Posterior vena cava (tissue), 2 donors: Measurements from ENCODE around the gene GSTM5. TPM values are rescaled to one million over a fixed set of nuclear protein-coding genes. Genes with fewer than 3 reads are reported as not detected.
"Not testable (repeated sequence)": the region's sequence is repeated elsewhere in the genome, so short reads cannot be mapped to it uniquely, and the experiment has no call there.

ENCODE experiments used
- DNase-seq: peaks from one replicate; pipeline ENCODE4 v3.0.0-alpha.2; 2020; ENCODE audit warnings: low spot score
- intact Hi-C, 2 donors: fragments of 100-400 bp; cut with DNase I; formaldehyde crosslinking; loops; one replicate each; pipeline versions ENCODE4 v1.14.1 to v1.14.2; 2022 to 2023
- long read RNA-seq, 2 donors: library from polyadenylated mRNA; unstranded; transcript quantifications; one replicate each; pipeline ENCODE4 v2.0.0, GENCODE V29; 2020 to 2021
- total RNA-seq, 2 donors: library from RNA; stranded (reverse); fragmentation: NEBNext Ultra II Directional; extraction: Animal tissue kit (Norgen Biotek cat#: 25700); gene quantifications; one replicate each; pipeline ENCODE4 v1.2.1, GENCODE V29; 2021
- donor health status: DM: yes; HTN: yes; CAD: no.
- donor health status: DM: yes; HTN: yes; CAD: no.

Gene GSTM5
- 10 to 100 TPM; 16.7 to 25.4 TPM for total RNA-seq
- long read RNA-seq, donor 1, partial matches to known transcripts: 0 of 9 reads
- long read RNA-seq, donor 1, other reads (novel, unspliced or antisense): 4 of 9 reads
- long read RNA-seq, donor 2, transcript GSTM5-201 (8 exons, 1,555 nt): major isoform, 21 of 33 reads
- long read RNA-seq, donor 2, partial matches to known transcripts: 0 of 33 reads
- long read RNA-seq, donor 2, other reads (novel, unspliced or antisense): 10 of 33 reads

DNA sequence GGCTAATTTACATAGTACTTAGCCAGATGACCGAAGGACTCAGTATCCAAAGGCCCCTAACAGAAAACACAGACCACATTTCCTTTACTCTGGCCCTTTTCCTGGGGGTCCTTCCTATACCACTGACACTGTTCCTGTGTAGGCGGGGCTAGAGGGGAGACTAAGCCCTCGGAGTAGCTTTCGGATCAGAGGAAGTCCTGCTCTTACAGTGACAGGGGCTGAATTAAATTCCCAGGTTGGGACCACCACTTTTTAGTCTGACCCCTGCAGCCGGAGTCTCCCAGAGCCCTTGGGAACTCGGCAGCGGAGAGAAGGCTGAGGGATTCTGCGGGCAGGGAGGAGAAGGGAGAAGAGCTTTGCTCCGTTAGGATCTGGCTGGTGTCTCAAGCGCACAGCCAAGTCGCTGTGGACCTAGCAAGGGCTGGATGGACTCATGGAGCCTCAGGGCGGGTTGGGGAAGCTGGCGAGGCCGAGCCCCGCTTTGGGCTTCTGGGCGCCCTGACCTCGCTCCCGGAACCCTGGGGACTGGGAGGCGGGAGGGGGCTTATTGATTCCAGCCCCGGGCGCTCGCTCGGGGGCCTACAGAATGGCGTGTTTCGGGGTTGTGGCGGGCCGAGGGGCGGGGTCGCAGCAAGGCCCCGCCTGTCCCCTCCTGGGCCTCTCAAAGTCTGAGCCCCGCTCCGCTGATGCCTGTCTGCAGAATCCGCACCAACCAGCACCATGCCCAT lies at the start of gene GSTM5:
GSTM5 (plus strand) TSS at position 659 of the 728 bp plus-strand sequence; CDS start at position 721, 62 bp downstream.
- DNase-seq: peak; percentile 76
- intact Hi-C loops: loop anchor here (10.0 kb wide), 2 partner anchors 47 to 53 kb away; partner anchors contain the start of genes EPS8L3 (in 1 of the 2) and GSTM2 (in 1 of the 2)

DNA sequence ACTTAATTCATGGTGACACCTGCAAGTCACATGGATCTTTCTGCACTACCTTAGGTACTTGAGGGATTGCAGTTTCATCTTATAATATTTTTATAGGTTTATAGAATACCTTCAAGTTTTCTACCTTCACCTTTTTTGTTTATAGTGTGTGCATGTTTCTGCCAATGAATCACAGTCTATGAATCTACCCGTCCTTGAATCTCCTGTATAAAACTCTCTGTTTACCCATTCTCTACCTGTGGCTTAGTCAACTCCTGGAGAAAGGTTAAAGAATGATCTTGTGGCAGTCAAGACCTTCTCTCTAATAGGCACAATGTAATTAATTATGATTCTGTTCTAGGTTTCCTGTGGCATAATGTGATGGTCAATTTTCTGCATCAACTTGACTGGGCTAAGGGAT lies 47.4 kb upstream of the GSTM5 start:
- intact Hi-C loops: loop anchor here in 1 of 2 donors (10.0 kb wide), 1 partner anchor 50 kb away; the partner anchor contains the start of gene GSTM5

DNA sequence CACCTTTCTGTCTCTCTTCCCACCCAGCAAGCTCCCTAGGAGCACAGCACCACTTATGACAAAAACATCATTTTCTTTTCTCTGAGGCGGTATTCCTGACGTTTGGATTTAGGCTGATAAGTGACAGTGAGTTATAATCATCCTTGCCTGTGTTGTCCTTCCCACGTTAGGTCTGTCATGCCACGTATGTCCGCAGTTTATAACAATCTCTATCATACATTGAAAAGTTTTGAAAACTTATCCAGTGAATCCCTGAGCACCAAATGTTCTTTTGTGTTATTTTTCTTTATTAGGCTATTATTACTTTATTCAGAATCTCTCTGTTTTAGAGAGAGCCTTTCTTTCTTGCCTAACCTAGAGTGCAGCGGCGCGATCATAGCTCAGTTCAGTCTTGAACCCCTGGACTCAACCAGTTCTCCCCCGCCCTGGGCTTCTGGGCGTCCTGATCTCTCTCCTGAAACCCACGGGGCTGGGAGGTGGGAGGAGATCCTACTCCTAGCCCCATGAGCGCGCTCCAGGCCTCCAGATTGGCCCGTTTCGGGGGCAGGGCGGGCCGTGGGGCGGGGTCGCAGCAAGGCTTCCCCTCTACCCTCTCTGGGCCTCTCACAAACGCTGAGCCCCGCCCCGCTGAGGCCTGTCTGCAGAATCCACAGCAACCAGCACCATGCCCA lies 44.5 kb upstream of the GSTM5 start, which contains the start of gene GSTM2:
GSTM2 (plus strand) TSS at position 606 of the 671 bp plus-strand sequence; CDS start at position 665, 59 bp downstream.
- intact Hi-C loops: loop anchor here in 1 of 2 donors (10.0 kb wide), 1 partner anchor 47 kb away; the partner anchor contains the start of gene GSTM5
- peak; percentile 96 for DNase-seq

More for the DNA sequence above, 47.4 kb upstream of the GSTM5 start:
- DNase-seq: no peak

DNA sequence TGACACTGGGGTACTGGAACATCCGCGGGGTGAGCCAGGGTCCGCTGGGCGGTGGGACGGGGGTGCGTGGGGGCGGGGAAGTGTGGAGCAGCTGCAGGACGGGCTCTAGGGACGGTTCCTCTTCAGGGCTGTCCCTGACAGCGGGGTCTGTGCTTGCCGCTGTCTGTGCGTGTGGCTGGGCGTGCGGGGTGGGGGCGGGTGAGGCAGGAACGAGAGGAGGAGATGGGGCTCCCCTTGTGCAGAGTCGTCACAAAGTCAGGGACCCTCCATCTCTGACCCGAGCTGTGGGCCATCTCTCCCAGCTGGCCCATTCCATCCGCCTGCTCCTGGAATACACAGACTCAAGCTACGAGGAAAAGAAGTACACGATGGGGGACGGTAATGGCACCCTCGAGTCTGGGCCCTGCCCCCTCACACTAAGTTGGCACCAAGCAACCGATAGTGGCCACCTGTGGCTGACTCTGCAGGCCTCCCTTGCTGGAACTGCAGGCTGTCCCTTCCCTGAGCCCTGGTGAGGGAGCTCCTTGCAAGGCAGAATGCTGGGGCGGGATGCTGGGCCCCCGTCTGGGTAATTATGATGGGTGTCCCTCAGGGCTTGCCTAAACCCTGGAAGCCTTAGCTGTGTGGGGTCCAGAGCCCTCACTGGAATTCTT lies 43.8 kb upstream of the GSTM5 start:
- intact Hi-C loops: loop anchor here in 1 of 2 donors (10.0 kb wide), 1 partner anchor 47 kb away; the partner anchor contains the start of gene GSTM5
- no peak for DNase-seq

DNA sequence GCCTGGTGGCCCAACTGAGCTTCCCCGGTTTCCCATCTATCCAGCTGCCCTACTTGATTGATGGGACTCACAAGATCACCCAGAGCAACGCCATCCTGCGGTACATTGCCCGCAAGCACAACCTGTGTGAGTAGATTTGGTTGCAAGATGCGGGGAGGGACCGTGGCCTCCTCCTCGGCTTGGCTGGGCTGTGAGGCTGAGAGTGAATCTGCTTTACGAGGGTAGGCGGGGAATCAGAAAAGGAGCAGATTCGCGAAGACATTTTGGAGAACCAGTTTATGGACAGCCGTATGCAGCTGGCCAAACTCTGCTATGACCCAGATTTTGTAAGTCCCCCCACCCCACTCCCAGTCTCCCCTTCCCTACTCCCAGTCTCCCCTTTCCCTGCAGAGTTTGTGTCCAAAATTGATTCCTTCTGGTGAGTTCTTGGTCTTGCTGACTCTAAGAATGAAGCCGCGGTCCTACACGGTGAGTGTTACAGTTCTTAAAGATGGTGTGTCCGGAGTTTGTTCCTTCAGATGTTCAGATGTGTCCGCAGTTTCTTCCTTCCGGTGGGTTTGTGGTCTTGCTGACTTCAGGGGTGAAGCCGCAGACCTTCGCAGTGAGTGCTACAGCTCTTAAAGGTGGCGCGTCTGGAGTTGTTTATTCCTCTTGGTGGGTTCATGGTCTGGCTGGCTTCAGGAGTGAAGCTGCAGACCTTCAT lies 42.7 kb upstream of the GSTM5 start:
- intact Hi-C loops: loop anchor here in 1 of 2 donors (10.0 kb wide), 1 partner anchor 45 kb away; the partner anchor contains the start of gene GSTM5
- DNase-seq: no peak

DNA sequence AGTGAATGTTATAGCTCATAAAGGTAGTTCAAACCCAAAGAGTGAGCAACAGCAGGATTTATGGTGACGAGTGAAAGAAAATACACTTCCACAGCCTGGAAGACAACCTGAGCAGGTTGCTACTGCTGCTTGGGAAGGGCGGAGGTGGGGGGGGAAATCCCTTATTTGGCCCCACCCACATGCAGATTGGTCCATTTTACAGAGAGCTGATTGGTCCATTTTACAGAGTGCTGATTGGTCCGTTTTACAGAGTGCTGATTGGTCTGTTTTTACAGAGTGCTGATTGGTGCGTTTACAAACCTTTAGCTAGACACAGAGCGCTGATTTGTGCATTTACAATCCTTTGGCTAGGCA lies 42.1 kb upstream of the GSTM5 start:
- DNase-seq: not testable (repeated sequence)
- intact Hi-C loops: loop anchor here in 1 of 2 donors (10.0 kb wide), 1 partner anchor 45 kb away; the partner anchor contains the start of gene GSTM5

DNA sequence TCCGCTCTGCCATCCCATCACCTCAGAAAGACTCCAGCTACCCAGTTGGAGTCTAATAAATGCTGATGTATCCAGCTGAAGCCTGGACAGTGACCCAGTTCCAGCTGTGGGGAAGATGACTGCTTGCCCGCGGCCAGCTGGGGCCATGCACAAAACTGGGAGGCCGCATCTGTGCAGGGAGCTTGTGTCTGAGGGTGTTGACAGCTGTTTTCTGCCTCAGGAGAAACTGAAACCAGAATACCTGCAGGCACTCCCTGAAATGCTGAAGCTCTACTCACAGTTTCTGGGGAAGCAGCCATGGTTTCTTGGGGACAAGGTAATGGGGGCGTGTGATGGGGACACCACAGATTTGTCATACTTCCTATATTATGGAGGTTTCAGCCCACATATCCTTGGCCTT lies 41.0 kb upstream of the GSTM5 start:
- intact Hi-C loops: no loop called here

DNA sequence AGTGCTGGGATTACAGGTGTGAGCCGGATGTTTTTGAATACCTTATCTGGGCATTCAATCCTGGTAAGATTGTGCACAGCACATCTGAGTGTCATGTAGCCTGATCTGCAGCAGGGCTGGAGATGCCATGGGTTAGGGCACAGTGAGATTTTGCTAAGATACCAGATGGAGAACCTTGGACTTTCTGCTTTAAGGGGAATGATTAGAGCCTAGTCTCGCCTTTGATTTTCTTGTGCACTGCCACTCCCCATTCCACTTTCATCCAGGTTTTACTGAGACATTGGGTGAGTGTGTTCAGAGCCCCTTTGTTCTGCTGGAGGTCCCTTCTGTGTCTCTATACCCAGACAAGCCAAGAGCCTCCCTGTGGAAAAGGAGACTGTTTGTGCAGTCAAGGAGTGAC lies 38.2 kb upstream of the GSTM5 start:
- intact Hi-C loops, DNase-seq: not testable (repeated sequence)

More for the DNA sequence above, 41.0 kb upstream of the GSTM5 start:
- DNase-seq: no peak

DNA sequence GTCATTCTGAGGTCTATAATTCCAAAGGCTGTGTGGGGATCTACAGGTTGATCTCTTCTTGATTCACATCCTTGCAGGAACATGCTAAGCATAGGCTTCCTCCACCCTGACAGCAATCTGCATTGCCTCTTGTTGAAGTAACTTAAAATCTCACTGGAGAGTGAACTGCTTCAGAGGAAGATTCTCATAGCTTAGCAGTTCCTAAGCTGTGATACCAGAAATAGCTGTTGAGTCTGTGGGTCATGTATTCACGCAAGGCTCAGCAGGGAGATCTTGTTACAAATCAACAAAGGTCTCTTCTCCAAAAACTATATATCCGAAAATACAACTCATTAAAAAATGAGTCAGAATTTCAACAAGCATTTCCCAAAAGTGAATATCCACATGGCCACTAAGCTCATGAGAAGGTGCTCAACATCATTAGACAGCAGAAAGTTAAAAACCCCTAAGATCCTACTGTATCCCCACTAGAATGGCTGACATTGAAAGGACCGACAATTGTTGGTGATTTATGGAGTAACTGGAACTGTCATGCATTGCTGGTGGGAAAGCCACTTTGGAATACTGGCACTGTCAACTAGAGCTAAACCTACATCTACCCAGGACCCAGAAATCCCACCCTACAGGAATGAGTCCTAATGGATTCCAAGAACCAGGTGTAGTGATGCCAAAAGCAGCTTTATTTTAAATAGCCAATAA lies 35.2 kb upstream of the GSTM5 start:
- DNase-seq, intact Hi-C loops: not testable (repeated sequence)

DNA sequence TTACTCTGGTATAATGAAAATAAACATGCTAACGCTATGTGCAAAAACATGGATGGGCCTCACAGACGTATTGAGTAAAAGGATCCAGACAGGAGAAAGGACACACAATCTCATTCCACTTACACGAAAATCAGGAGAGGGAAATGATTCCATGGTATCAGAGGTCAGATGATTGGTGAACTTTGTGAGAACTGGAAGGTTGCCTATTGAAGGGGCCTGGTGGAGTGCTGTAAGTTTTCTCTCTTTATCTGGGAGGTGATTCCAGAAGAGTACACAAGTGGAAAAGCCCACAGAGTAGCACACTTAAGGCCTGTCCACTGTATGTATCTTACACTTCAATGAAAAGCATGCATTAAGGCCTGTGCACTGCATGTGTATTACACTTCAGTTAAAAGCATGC lies 34.6 kb upstream of the GSTM5 start:
- intact Hi-C loops: no loop called here
- no peak for DNase-seq

DNA sequence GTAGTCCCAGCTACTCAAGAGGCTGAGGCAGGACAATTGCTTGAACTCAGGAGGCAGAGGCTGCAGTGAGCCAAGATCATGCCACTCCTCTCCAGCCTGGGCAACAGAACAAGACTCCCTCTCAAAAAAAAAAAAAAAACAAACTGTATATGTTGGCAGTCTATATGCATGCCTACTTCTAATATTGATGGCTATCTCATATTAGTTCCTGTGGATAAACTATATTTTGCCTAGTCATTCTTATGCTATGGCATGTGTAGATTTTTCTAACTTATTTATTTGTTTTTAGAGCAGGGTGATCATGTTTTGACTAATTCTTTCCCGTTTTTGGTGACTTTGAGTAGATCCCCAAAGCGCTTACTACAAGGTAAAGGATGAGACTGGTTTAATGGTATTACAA lies 33.4 kb upstream of the GSTM5 start:
- intact Hi-C loops: not testable (repeated sequence)

DNA sequence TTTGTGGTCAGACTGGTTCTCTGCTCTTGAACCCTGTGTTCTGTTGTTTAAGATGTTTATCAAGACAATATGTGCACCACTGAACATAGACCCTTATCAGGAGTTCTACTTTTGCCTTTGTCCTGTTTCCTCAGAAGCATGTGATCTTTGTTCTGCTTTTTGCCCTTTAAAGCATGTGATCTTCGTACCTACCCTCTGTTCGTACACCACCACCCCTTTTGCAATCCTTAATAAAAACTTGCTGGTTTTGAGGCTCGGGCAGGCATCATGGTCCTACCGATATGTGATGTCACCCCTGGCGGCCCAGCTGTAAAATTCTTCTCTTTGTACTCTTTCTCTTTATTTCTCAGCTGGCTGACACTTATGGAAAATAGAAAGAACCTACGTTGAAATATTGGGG lies 27.3 kb upstream of the GSTM5 start:
- intact Hi-C loops, DNase-seq: not testable (repeated sequence)

More for the DNA sequence above, 33.4 kb upstream of the GSTM5 start:
- DNase-seq: not testable (repeated sequence)

DNA sequence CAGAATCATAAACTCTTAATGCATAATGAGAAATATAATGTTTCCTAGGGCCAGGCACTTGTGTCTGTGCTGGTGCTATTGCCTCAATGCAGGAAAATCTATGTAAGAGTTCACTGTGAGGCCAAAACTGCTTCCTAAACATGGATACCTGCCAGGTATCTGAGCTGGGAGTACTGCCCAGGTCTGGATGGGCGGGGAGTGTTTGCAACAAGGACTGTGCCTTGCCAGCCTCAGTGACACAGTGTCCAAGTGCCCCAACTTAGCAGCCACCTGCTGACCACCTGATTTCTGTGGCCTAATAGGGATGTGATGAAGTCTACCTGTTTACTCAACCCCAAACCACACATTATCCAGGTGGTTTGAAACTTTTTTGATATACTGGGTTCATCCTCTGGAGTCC lies 26.7 kb upstream of the GSTM5 start:
- DNase-seq, intact Hi-C loops: not testable (repeated sequence)

DNA sequence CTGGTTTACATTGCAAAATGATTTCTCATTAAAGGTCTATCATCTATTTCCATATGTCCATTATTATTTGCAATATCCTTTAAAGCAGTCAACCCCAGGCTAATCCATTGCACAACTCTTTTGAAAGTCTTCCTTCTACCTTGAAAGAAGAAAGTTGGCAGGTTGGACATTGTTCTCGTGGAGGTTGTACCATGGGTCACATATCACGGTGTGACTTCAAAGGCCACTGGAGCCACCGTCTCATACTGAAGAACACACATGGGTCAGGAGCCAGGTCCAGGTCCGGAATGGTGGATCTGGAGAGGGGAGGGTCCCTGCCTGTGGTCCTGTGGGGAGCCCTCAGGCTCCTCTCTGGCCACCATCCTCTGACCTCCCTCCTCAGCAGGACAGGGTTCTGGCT lies 26.2 kb upstream of the GSTM5 start:
- intact Hi-C loops, DNase-seq: not testable (repeated sequence)

DNA sequence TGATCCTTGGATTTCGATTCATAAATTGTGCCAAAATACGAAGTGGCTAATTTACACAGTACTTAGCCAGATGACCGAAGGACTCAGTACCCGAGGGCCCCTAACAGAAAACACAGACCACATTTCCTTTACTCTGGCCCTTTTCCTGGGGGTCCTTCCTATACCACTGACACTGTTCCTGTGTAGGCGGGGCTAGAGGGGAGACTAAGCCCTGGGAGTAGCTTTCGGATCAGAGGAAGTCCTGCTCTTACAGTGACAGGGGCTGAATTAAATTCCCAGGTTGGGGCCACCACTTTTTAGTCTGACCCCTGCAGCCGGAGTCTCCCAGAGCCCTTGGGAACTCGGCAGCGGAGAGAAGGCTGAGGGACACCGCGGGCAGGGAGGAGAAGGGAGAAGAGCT lies 24.9 kb upstream of the GSTM5 start:
- intact Hi-C loops, DNase-seq: not testable (repeated sequence)

DNA sequence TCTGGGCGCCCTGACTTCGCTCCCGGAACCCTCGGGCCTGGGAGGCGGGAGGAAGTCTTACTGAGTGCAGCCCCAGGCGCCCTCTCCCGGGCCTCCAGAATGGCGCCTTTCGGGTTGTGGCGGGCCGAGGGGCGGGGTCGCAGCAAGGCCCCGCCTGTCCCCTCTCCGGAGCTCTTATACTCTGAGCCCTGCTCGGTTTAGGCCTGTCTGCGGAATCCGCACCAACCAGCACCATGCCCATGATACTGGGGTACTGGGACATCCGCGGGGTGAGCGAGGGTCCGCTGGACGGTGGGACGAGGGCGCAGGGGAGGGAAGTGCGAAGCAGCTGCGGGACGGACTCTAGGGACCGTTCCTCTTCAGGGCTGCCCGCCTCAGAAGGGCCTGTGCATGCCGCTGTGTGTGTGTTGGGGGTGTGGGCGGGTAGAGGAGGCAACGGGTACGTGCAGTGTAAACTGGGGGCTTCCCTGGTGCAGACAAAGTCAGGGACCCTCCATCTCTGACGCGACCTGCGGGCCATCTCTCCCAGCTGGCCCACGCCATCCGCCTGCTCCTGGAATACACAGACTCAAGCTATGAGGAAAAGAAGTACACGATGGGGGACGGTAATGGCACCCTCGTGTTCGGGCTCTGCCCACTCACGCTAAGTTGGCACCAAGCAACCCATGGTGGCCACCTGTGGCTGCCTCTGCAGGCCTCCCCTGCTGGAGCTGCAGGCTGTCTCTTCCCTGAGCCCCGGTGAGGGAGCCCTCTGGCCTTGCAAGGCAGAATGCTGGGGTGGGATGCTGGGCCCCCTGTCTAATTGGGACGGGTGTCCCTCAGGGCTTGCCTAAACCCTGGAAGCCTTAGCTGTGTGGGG lies 24.2 kb upstream of the GSTM5 start, which contains the start of gene GSTM1:
GSTM1 (plus strand) TSS at position 177 of the 859 bp plus-strand sequence; CDS start at position 234, 57 bp downstream.
- intact Hi-C loops: no loop called here
- DNase-seq: no peak
